RWPE2 (cell line): ENCODE measurements around the gene GFOD1.

Source experiments
- ATAC-seq: fragments of 200-7000 bp; cut with Tn5 transposase; 3 replicates; pipeline ENCODE4 v1.9.1; 2021; ENCODE audit warnings: low read depth
- DNase-seq: peaks from one replicate; pipeline ENCODE4 v3.0.0-alpha.2; 2020; ENCODE audit warnings: low spot score
- H3K27ac ChIP-seq: fragments of 450-650 bp; 2 replicates; pipeline ENCODE4 v1.5.1; 2017; ENCODE audit warnings: mild to moderate bottlenecking; ENCODE audit not compliant: poor library complexity, severe bottlenecking
- H3K27me3 ChIP-seq: fragments of 250-450 bp; sonication (Bioruptor Pico); 2 replicates; pipeline ENCODE4 v1.5.1; 2021; ENCODE audit warnings: mild to moderate bottlenecking, moderate library complexity; ENCODE audit not compliant: insufficient read depth, poor library complexity, severe bottlenecking
- H3K36me3 ChIP-seq: fragments of 250-450 bp; sonication (Bioruptor Pico); 2 replicates; pipeline ENCODE4 v1.5.1; 2020; ENCODE audit warnings: low read depth, mild to moderate bottlenecking, moderate library complexity
- H3K4me1 ChIP-seq: fragments of 250-450 bp; sonication (Bioruptor Pico); 2 replicates; pipeline ENCODE4 v1.5.1; 2021; ENCODE audit warnings: mild to moderate bottlenecking, moderate library complexity; ENCODE audit not compliant: insufficient read depth, poor library complexity, severe bottlenecking
- H3K4me3 ChIP-seq: fragments of 250-450 bp; sonication (Bioruptor Pico); 2 replicates; pipeline ENCODE4 v1.5.1; 2021; ENCODE audit warnings: mild to moderate bottlenecking, moderate library complexity; ENCODE audit not compliant: severe bottlenecking
- H3K9me3 ChIP-seq: fragments of 250-450 bp; sonication (Bioruptor Pico); 2 replicates; pipeline ENCODE4 v1.5.1; 2021; ENCODE audit warnings: mild to moderate bottlenecking, moderate library complexity; ENCODE audit not compliant: severe bottlenecking
- TF ChIP-seq, protein P1 (sequence below): fragments of 450-650 bp; IDR thresholded peaks from one replicate; pipeline ENCODE4 v1.5.1; 2017; ENCODE audit warnings: mild to moderate bottlenecking, moderate library complexity; ENCODE audit not compliant: poor library complexity, severe bottlenecking

GFOD1 gene

DNA sequence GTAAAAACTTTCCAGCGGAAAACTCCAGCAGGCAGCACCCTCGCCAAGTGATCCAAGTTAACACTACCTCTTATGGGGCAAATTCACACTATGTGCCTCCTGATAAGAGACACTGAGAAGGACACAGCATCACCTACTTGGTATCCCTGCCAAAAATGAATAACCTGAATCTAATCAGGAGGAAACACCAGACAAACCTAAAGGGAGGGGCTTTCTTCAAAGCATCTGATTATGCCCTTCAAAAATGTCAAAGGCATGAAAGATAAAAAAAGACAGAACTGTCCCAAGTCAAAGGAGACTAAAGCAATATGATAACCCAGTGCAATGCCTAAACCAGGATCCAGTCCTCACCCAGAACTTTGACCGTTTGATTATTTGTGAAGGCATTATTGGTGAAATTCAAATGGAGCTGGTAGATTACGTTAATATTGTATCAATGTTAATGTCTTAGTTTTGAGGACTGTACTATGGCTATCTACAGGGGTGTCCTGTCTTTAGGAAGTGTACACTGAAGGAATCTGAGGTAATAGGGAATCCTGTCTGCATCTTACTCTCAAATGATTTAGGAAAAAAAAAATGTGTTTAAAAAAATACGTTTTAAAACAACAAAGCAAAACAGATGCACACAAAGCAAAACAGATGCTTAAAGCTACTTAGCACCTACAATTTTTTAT lies 167.4 kb downstream of the GFOD1 start:
- DNase-seq (no peak), ATAC-seq (no peak)
- Histone ChIP-seq H3K4me3 (no peak overlapping the region), H3K4me1 (no peaks in the 10 kb centered on the region), H3K9me3 (no peaks in the 10 kb centered on the region), H3K27me3 (no peaks in the 10 kb centered on the region), H3K36me3 (peaks cover 84% of the 10 kb centered on the region), H3K27ac (no peak overlapping the region)
- TF ChIP-seq, protein P1, sequence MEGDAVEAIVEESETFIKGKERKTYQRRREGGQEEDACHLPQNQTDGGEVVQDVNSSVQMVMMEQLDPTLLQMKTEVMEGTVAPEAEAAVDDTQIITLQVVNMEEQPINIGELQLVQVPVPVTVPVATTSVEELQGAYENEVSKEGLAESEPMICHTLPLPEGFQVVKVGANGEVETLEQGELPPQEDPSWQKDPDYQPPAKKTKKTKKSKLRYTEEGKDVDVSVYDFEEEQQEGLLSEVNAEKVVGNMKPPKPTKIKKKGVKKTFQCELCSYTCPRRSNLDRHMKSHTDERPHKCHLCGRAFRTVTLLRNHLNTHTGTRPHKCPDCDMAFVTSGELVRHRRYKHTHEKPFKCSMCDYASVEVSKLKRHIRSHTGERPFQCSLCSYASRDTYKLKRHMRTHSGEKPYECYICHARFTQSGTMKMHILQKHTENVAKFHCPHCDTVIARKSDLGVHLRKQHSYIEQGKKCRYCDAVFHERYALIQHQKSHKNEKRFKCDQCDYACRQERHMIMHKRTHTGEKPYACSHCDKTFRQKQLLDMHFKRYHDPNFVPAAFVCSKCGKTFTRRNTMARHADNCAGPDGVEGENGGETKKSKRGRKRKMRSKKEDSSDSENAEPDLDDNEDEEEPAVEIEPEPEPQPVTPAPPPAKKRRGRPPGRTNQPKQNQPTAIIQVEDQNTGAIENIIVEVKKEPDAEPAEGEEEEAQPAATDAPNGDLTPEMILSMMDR, result no peak

GRCh38 chr6:13318821-13319220 lies 168.6 kb downstream of the GFOD1 start:
- ATAC-seq (no peak), DNase-seq (no peak)
- Histone ChIP-seq H3K9me3 (no peaks in the 10 kb centered on the region), H3K4me1 (no peaks in the 10 kb centered on the region), H3K36me3 (peaks cover 81% of the 10 kb centered on the region), H3K4me3 (no peak overlapping the region), H3K27ac (no peak overlapping the region), H3K27me3 (no peaks in the 10 kb centered on the region)
- TF ChIP-seq, protein P1, result no peak

DNA sequence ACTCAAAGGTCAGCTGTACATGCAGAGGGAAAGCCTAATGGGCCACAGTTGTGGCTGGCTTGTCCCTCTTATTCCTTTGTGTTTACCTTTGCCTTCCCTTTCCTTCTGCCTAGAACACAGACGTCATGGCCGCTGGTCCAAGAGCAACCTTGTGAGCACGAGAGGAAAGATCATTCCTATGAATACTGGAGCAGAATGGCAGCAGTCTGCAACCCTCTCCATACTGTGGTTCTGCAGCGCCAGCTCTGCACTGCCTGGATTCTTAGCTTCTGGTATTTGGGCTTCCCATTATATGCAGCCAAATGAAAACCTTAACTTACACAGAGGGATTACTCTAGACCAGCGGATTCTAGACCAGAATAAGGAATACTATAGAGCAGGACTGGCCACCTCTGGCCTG lies 171.5 kb downstream of the GFOD1 start:
- no peaks in the 10 kb centered on the region for H3K9me3 ChIP-seq
- peaks cover 81% of the 10 kb centered on the region for H3K36me3 ChIP-seq
- H3K27me3 ChIP-seq, result no peaks in the 10 kb centered on the region
- TF ChIP-seq, protein P1, result no peak
- H3K4me1 ChIP-seq, result no peaks in the 10 kb centered on the region
- H3K4me3 ChIP-seq, result no peak overlapping the region
- DNase-seq (no peak), ATAC-seq (no peak)
- H3K27ac ChIP-seq, result no peak overlapping the region

- Histone ChIP-seq H3K27me3 (no peaks in the 10 kb centered on the region), H3K9me3 (no peaks in the 10 kb centered on the region), H3K4me1 (no peaks in the 10 kb centered on the region), H3K27ac (no peak overlapping the region), H3K36me3 (peaks cover 73% of the 10 kb centered on the region), H3K4me3 (no peak overlapping the region)
- ATAC-seq, result no peak
- TF ChIP-seq, protein P1, result no peak
- DNase-seq, result no peak
These were observed 172.6 kb downstream of the GFOD1 start for GRCh38 chr6:13314806-13315205.

DNA sequence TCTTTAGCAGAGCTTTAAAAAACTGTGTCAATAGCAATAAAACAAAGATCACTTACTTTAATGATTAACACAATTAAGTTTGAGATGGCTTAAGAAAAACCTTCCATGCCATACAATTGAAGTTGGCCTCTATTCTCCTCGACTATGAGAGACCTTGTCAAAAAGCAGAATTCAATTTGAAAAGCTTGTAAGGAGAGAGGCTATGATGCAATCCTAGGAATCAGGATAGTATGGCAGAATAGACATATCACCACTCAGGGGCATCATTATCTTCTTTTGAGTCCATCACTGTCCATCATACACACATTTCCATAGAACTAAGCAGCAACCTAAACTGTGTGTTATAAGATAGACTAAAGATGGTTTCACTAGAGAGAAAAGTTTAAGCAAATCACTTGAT lies 176.2 kb downstream of the GFOD1 start:
- Histone ChIP-seq H3K27me3 (no peaks in the 10 kb centered on the region), H3K4me3 (no peak overlapping the region), H3K36me3 (peaks cover 63% of the 10 kb centered on the region), H3K27ac (no peak overlapping the region), H3K9me3 (no peaks in the 10 kb centered on the region), H3K4me1 (peaks cover 13% of the 10 kb centered on the region)
- TF ChIP-seq, protein P1, result no peak
- DNase-seq (no peak), ATAC-seq (no peak)
